ENCODE measurements around the gene GCSAM. TPM values are rescaled to one million over a fixed set of nuclear protein-coding genes. Genes with fewer than 3 reads are reported as not detected.

Gene GCSAM
- total and polyA plus RNA-seq, 4 donors = 0.08 to 0.75 (median 0.27) TPM; not detected in 1

DNA sequence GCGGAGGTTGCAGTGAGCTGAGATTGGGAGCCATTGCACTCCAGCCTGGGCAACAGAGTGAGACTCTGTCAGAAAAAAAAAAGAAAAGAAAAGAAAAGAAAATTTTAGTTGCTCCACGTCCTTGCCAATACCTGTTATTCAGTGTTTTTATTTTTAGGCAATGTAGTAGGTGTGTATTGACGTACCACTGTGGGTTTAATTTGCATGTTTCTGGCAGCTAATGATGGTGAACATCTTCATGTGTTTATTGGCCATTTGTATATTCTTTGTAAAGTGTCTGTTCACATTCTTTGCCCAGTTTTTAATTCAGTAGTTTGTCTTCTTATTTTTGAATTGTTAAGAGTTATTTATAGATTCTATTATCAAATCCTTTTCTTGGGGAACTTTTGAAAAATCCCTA lies 38.1 kb upstream of the GCSAM start:
- TF ChIP-seq, protein P1, sequence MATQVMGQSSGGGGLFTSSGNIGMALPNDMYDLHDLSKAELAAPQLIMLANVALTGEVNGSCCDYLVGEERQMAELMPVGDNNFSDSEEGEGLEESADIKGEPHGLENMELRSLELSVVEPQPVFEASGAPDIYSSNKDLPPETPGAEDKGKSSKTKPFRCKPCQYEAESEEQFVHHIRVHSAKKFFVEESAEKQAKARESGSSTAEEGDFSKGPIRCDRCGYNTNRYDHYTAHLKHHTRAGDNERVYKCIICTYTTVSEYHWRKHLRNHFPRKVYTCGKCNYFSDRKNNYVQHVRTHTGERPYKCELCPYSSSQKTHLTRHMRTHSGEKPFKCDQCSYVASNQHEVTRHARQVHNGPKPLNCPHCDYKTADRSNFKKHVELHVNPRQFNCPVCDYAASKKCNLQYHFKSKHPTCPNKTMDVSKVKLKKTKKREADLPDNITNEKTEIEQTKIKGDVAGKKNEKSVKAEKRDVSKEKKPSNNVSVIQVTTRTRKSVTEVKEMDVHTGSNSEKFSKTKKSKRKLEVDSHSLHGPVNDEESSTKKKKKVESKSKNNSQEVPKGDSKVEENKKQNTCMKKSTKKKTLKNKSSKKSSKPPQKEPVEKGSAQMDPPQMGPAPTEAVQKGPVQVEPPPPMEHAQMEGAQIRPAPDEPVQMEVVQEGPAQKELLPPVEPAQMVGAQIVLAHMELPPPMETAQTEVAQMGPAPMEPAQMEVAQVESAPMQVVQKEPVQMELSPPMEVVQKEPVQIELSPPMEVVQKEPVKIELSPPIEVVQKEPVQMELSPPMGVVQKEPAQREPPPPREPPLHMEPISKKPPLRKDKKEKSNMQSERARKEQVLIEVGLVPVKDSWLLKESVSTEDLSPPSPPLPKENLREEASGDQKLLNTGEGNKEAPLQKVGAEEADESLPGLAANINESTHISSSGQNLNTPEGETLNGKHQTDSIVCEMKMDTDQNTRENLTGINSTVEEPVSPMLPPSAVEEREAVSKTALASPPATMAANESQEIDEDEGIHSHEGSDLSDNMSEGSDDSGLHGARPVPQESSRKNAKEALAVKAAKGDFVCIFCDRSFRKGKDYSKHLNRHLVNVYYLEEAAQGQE (IDR thresholded peaks at IDR 0.05) = no peak
- TF ChIP-seq JUND (IDR thresholded peaks at IDR 0.05) = no peak
- TF ChIP-seq FOXA1 (IDR thresholded peaks at IDR 0.05) = no peak
- no peak for TF ChIP-seq CTCF (IDR thresholded peaks at IDR 0.05; ENCODE audit: low read depth, low read length, missing input control)
- no peak for DNase-seq (ENCODE audit: low spot score)
- Histone ChIP-seq H3K9ac (ENCODE audit: low read depth in 1 of 2, low read length in 2 of 2) (no peak overlapping the region), H3K9me3 (ENCODE audit: control insufficient read depth in 4 of 4, low read length in 3 of 4) (no peaks in the 10 kb centered on the region), H3K36me3 (ENCODE audit: control insufficient read depth in 4 of 4, insufficient read depth in 3 of 4, low read depth in 1 of 4, low read length in 3 of 4) (no peaks in the 10 kb centered on the region), H3K27me3 (ENCODE audit: control insufficient read depth in 4 of 4, insufficient read depth in 4 of 4, low read length in 3 of 4) (no peaks in the 10 kb centered on the region), H3K4me1 (ENCODE audit: control insufficient read depth in 4 of 4, insufficient read depth in 4 of 4, low read length in 3 of 4) (no peaks in the 10 kb centered on the region), H3K4me3 (ENCODE audit: low read depth in 1 of 3, low read length in 3 of 3) (no peak overlapping the region), H3K27ac (ENCODE audit: low read depth in 1 of 2, low read length in 2 of 2) (no peak overlapping the region)
- WGBS = 91% methylated on average over 3 of the region's 3 CpGs

DNA sequence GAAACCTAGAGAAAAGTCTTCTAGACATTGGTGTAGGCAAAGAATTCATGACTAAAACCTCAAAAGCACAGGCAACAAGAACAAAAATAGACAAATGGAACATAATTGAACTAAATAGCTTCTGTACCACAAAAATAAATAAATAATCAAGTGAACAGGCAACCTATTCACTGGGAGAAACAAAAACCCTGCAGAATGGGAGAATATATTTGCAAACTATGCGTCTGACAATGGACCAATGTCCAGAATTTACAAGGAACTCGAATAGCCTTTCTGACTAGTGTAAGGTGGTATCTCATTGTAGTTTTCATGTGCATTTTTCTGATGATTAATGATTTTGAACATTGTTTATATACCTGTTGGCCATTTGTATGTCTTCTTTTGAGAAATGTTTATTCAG lies 37.0 kb upstream of the GCSAM start:
- H3K36me3 ChIP-seq (ENCODE audit: control insufficient read depth in 4 of 4, insufficient read depth in 3 of 4, low read depth in 1 of 4, low read length in 3 of 4) = no peaks in the 10 kb centered on the region
- TF ChIP-seq HNF4A (conservative IDR thresholded peaks at IDR 0.05) = no peak
- no peak for TF ChIP-seq RXRA (IDR thresholded peaks at IDR 0.05)
- TF ChIP-seq SP1 (IDR thresholded peaks at IDR 0.05) = no peak
- no peak for TF ChIP-seq MAX (IDR thresholded peaks at IDR 0.05)
- TF ChIP-seq FOXA2 (IDR thresholded peaks at IDR 0.05) = no peak
- TF ChIP-seq YY1 (IDR thresholded peaks at IDR 0.05) = no peak
- TF ChIP-seq, protein P1 (IDR thresholded peaks at IDR 0.05) = no peak
- no peak for TF ChIP-seq CTCF (IDR thresholded peaks at IDR 0.05; ENCODE audit: low read depth, low read length, missing input control)
- no peak for TF ChIP-seq FOXA1 (IDR thresholded peaks at IDR 0.05)
- TF ChIP-seq NR2F2 (IDR thresholded peaks at IDR 0.05) = no peak
- TF ChIP-seq GABPA (IDR thresholded peaks at IDR 0.05 in 1 of 2, conservative IDR thresholded peaks at IDR 0.05 in 1 of 2) = no peak
- no peak for TF ChIP-seq EGR1 (IDR thresholded peaks at IDR 0.05; ENCODE audit: low read depth in 2 of 2)
- TF ChIP-seq JUND (IDR thresholded peaks at IDR 0.05) = no peak
- TF ChIP-seq, protein P2, sequence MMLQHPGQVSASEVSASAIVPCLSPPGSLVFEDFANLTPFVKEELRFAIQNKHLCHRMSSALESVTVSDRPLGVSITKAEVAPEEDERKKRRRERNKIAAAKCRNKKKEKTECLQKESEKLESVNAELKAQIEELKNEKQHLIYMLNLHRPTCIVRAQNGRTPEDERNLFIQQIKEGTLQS (IDR thresholded peaks at IDR 0.05) = no peak
- no peak for TF ChIP-seq HNF4G (IDR thresholded peaks at IDR 0.05)
- no peak for TF ChIP-seq ZBTB33 (IDR thresholded peaks at IDR 0.05)
- no peak for TF ChIP-seq TAF1 (conservative IDR thresholded peaks at IDR 0.05)
- TF ChIP-seq RAD21 (IDR thresholded peaks at IDR 0.05) = no peak
- 80% methylated on average over 2 of the region's 2 CpGs for WGBS
- no peak overlapping the region for H3K9ac ChIP-seq (ENCODE audit: low read depth in 1 of 2, low read length in 2 of 2)
- no peaks in the 10 kb centered on the region for H3K9me3 ChIP-seq (ENCODE audit: control insufficient read depth in 4 of 4, low read length in 3 of 4)
- no peak overlapping the region for H3K27ac ChIP-seq (ENCODE audit: low read depth in 1 of 2, low read length in 2 of 2)
- H3K27me3 ChIP-seq (ENCODE audit: control insufficient read depth in 4 of 4, insufficient read depth in 4 of 4, low read length in 3 of 4) = no peaks in the 10 kb centered on the region
- no peaks in the 10 kb centered on the region for H3K4me1 ChIP-seq (ENCODE audit: control insufficient read depth in 4 of 4, insufficient read depth in 4 of 4, low read length in 3 of 4)
- H3K4me3 ChIP-seq (ENCODE audit: low read depth in 1 of 3, low read length in 3 of 3) = no peak overlapping the region
- no peak for DNase-seq (ENCODE audit: low spot score)

Measured in liver (tissue), 9 donors.